Measurements from ENCODE around the gene ASMTL. TPM values are rescaled to one million over a fixed set of nuclear protein-coding genes. Genes with fewer than 3 reads are reported as not detected.

The ASMTL gene
- total RNA-seq, 1 experiment from 2014 or later, result 42.7 TPM

DNA sequence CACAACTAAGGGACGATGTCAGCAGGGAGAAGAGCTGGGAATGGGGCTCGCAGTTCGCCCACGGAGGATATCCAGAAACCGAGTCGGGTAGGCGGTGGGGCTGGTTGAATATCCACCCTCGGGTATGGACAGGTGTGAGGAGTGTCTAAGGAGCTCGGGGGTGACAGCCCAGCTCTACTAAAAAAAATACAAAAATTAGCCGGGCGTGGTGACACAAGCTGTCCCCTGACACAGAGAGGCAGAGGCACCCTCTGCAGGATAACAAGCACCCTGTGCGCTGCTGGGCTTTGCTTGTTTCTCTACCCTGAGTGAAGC is 12.2 kb upstream of the ASMTL start:
- POLR2A ChIA-PET (ENCODE audit: unreplicated experiment), result no interaction called here
- DNase-seq, result no peak
- intact Hi-C loops (cut with micrococcal nuclease; ENCODE audit: unreplicated experiment), result no loop called here

DNA sequence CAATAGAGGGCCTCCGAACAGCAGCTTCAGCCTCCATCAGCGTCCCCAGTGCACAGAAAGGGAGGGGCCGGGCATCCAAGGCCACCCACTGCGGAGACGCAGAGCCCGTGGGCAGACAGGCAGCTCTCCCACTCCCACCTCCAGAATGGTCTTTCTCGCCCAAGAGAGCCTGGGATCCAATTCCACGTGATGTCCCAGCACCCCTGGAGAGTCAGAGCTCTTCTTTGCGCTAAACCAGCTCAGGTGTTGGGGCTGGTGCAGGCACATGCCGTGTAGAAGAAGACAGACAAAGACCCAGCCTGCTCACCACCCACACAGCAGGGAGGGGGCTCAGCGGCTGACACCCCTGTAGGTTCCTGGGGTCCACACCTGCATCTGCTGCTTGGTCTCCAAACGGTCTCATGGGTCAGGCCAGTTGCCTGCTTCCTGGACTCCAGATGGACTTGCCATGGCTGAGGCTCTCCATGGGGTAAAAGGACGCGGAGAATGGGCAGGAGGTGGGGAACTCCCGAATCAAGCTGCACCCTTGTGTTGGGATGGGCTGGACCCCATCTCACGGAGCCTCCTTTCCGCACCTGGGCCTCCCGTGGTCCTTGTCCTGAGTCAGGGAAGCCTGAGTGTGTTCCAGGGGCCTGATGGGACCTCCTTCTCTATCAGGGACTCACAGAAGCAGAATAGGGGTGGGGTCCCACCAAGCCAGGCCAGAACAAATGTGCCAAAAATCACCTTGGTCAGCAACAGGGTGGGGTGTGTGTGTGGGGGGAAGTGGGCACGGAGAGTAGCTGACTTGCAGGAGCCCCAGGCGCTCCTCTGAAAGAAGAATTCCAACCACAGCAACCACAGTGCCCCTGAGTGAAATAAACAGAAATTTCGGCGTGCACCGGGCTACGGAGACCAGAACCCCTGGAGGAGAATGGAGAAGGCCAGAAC is 11.6 kb upstream of the ASMTL start:
- Histone ChIP-seq H3K9me3 (ENCODE audit: insufficient read depth, low read depth) (no peaks in the 10 kb centered on the region), H3K79me2 (ENCODE audit: low read depth) (no peaks in the 10 kb centered on the region), H3K36me3 (ENCODE audit: low read depth) (no peaks in the 10 kb centered on the region), H3F3A (ENCODE audit: insufficient read depth, low read depth) (peaks cover 9% of the 10 kb centered on the region; the same call in 1 of the 2 replicates), H3K27ac (no peak overlapping the region), H3K4me3 (no peak overlapping the region), H2AFZ (no peak overlapping the region), H3K27me3 (ENCODE audit: insufficient read depth, low read depth) (peaks cover 48% of the 10 kb centered on the region), H3K9me2 (ENCODE audit: insufficient read depth) (no peaks in the 10 kb centered on the region), H3K4me2 (no peak overlapping the region), H3K4me1 (replicated peaks; ENCODE audit: insufficient read depth) (peaks cover 8% of the 10 kb centered on the region; the same call in 1 of the 2 replicates), H4K20me1 (ENCODE audit: insufficient read depth) (no peaks in the 10 kb centered on the region)
- intact Hi-C loops (cut with micrococcal nuclease; ENCODE audit: unreplicated experiment), result no loop called here
- DNase-seq, result no peak
- ChIA-PET CTCF (no interaction called here), POLR2A (ENCODE audit: unreplicated experiment) (no interaction called here)
- BruUV-seq (replicated peaks), result no TSS peak
- TF ChIP-seq, protein P1, sequence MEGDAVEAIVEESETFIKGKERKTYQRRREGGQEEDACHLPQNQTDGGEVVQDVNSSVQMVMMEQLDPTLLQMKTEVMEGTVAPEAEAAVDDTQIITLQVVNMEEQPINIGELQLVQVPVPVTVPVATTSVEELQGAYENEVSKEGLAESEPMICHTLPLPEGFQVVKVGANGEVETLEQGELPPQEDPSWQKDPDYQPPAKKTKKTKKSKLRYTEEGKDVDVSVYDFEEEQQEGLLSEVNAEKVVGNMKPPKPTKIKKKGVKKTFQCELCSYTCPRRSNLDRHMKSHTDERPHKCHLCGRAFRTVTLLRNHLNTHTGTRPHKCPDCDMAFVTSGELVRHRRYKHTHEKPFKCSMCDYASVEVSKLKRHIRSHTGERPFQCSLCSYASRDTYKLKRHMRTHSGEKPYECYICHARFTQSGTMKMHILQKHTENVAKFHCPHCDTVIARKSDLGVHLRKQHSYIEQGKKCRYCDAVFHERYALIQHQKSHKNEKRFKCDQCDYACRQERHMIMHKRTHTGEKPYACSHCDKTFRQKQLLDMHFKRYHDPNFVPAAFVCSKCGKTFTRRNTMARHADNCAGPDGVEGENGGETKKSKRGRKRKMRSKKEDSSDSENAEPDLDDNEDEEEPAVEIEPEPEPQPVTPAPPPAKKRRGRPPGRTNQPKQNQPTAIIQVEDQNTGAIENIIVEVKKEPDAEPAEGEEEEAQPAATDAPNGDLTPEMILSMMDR (conservative IDR thresholded peaks at IDR 0.05), result no peak
- no peak for TF ChIP-seq EZH2 (IDR thresholded peaks at IDR 0.05; ENCODE audit: low read depth)

More for the DNA sequence above, 12.2 kb upstream of the ASMTL start:
- Histone ChIP-seq H3K36me3 (ENCODE audit: low read depth) (no peaks in the 10 kb centered on the region), H3K4me1 (replicated peaks; ENCODE audit: insufficient read depth) (peaks cover 8% of the 10 kb centered on the region; the same call in 1 of the 2 replicates), H3K27me3 (ENCODE audit: insufficient read depth, low read depth) (peaks cover 51% of the 10 kb centered on the region), H3K9me3 (ENCODE audit: insufficient read depth, low read depth) (no peaks in the 10 kb centered on the region), H3K79me2 (ENCODE audit: low read depth) (no peaks in the 10 kb centered on the region), H3K9me2 (ENCODE audit: insufficient read depth) (no peaks in the 10 kb centered on the region), H3K4me3 (no peak overlapping the region), H4K20me1 (ENCODE audit: insufficient read depth) (no peaks in the 10 kb centered on the region), H2AFZ (no peak overlapping the region), H3K4me2 (no peak overlapping the region), H3F3A (ENCODE audit: insufficient read depth, low read depth) (peaks cover 9% of the 10 kb centered on the region; the same call in 1 of the 2 replicates), H3K27ac (no peak overlapping the region)
- BruUV-seq (replicated peaks), result no TSS peak
- CTCF ChIA-PET, result no interaction called here
- no peak for TF ChIP-seq EZH2 (IDR thresholded peaks at IDR 0.05; ENCODE audit: low read depth)
- TF ChIP-seq, protein P1 (conservative IDR thresholded peaks at IDR 0.05), result no peak

DNA sequence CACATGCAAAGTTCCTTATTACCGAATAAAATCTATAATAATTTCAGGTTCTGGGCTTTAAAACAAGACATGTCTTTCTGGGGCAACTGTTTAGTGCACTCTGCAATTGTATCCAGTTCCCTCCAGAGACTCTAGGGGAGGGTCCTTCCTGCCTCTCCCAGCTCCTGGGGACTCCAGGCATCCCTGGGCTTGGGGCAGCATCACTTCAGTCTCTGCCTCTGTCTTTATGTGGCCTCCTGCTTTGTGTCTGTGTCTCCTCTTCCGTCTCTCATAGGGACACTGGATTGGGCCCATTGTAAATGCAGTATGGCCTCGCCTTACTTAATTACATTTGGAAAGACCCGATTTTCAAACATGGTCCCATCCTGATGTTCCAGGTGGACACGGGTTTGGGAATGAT is 10.9 kb upstream of the ASMTL start:
- TF ChIP-seq, protein P1 (conservative IDR thresholded peaks at IDR 0.05), result no peak
- no peak for TF ChIP-seq EZH2 (IDR thresholded peaks at IDR 0.05; ENCODE audit: low read depth)
- H2AFZ ChIP-seq, result no peak overlapping the region
- H3K79me2 ChIP-seq (ENCODE audit: low read depth), result no peaks in the 10 kb centered on the region
- H3K36me3 ChIP-seq (ENCODE audit: low read depth), result no peaks in the 10 kb centered on the region
- H3K9me2 ChIP-seq (ENCODE audit: insufficient read depth), result no peaks in the 10 kb centered on the region
- no peak overlapping the region for H3K27ac ChIP-seq
- no peak overlapping the region for H3K4me3 ChIP-seq
- peaks cover 9% of the 10 kb centered on the region; the same call in 1 of the 2 replicates for H3F3A ChIP-seq (ENCODE audit: insufficient read depth, low read depth)
- H4K20me1 ChIP-seq (ENCODE audit: insufficient read depth), result no peaks in the 10 kb centered on the region
- no peak overlapping the region for H3K4me2 ChIP-seq
- intact Hi-C loops (cut with micrococcal nuclease; ENCODE audit: unreplicated experiment), result no loop called here
- BruUV-seq (replicated peaks), result no TSS peak
- ChIA-PET CTCF (no interaction called here), POLR2A (ENCODE audit: unreplicated experiment) (no interaction called here)
- peaks cover 48% of the 10 kb centered on the region for H3K27me3 ChIP-seq (ENCODE audit: insufficient read depth, low read depth)
- no peaks in the 10 kb centered on the region for H3K9me3 ChIP-seq (ENCODE audit: insufficient read depth, low read depth)
- DNase-seq, result no peak
- peaks cover 8% of the 10 kb centered on the region; the same call in 1 of the 2 replicates for H3K4me1 ChIP-seq (replicated peaks; ENCODE audit: insufficient read depth)

Data from PC-9 (cell line).